SK-N-SH (cell line): Measurements from ENCODE around the gene GOLGA8B. TPM values are rescaled to one million over a fixed set of nuclear protein-coding genes. Genes with fewer than 3 reads are reported as not detected.
"Not testable (repeated sequence)": the region's sequence is repeated elsewhere in the genome, so short reads cannot be mapped to it uniquely, and the experiment has no call there.

ENCODE experiments used
- CTCF ChIA-PET: fragments of 300-600, 350-600 bp; formaldehyde crosslinking; extraction: SDS; loops from one replicate; lab custom pipeline; 2021; lab: Yijun Ruan, JAX
- POLR2A ChIA-PET: fragments of 350-600 bp; sonication (Branson Sonifier 250); formaldehyde crosslinking; extraction: SDS; loops from one replicate; lab custom pipeline; 2020; ENCODE audit warnings: antibody characterized with exemption, inconsistent platforms; lab: Yijun Ruan, JAX
- DNase-seq: peaks from one replicate; pipeline ENCODE4 v3.0.0; 2012
- H2AFZ ChIP-seq: fragments of 200-600 bp; sonication (generic); 2 replicates; pipeline ENCODE4 v1.8.1; 2016; ENCODE audit warnings: antibody characterized with exemption, mild to moderate bottlenecking, low read depth
- H3F3A ChIP-seq: fragments of 200-600 bp; sonication (generic); replicated peaks from 2 replicates; pipeline ENCODE3; 2016; ENCODE audit warnings: antibody characterized with exemption, mild to moderate bottlenecking; ENCODE audit not compliant: insufficient read depth
- H3K27ac ChIP-seq, 2 experiments: fragments of 200-500 bp in 1 of 2; fragments of 200-600 bp in 1 of 2; sonication (Bioruptor generic) in 1 of 2; sonication (generic), shearing (Covaris generic) in 1 of 2; 2 replicates each; pipeline versions ENCODE4 v1.5.1 to v1.6.1; 2014 to 2016; ENCODE audit warnings: low read depth in 2 of 2, inconsistent platforms in 1 of 2, low read length in 1 of 2, mild to moderate bottlenecking in 1 of 2, mixed read lengths in 1 of 2
- H3K27me3 ChIP-seq: fragments of 200-600 bp; sonication (generic), shearing (Covaris generic); 2 replicates; pipeline ENCODE4 v1.6.1; 2016; ENCODE audit warnings: mixed run types; ENCODE audit not compliant: insufficient read depth
- H3K36me3 ChIP-seq, 2 experiments: fragments of 200-500 bp in 1 of 2; fragments of 200-600 bp in 1 of 2; sonication (Bioruptor generic) in 1 of 2; sonication (generic) in 1 of 2; replicated peaks in 1 of 2; 2 replicates each; pipeline versions ENCODE3 to v1.5.1; 2014 to 2016; ENCODE audit warnings: low read length in 1 of 2, mild to moderate bottlenecking in 1 of 2; ENCODE audit not compliant: insufficient read depth in 2 of 2, control insufficient read depth in 1 of 2
- H3K4me1 ChIP-seq, 2 experiments: fragments of 200-500 bp in 1 of 2; fragments of 200-600 bp in 1 of 2; sonication (Bioruptor generic) in 1 of 2; sonication (generic), shearing (Covaris generic) in 1 of 2; 2 replicates each; pipeline versions ENCODE4 v1.5.1 to v1.6.1; 2014 to 2016; ENCODE audit warnings: low read depth in 1 of 2, low read length in 1 of 2, mixed run types in 1 of 2; ENCODE audit not compliant: insufficient read depth in 2 of 2, control insufficient read depth in 1 of 2
- H3K4me2 ChIP-seq: fragments of 200-600 bp; sonication (generic), shearing (Covaris generic); 2 replicates; pipeline ENCODE4 v1.6.1; 2017; ENCODE audit warnings: mixed run types
- H3K4me3 ChIP-seq, 2 experiments: fragments of 200-500 bp in 1 of 2; fragments of 200-600 bp in 1 of 2; sonication (Bioruptor generic) in 1 of 2; sonication (generic), shearing (Covaris generic) in 1 of 2; 2 replicates each; pipeline versions ENCODE4 v1.5.1 to v1.8.1; 2014 to 2016; ENCODE audit warnings: low read depth in 2 of 2, inconsistent platforms in 1 of 2, low read length in 1 of 2, mild to moderate bottlenecking in 1 of 2, mixed read lengths in 1 of 2, moderate library complexity in 1 of 2
- H3K79me2 ChIP-seq: fragments of 200-600 bp; sonication (generic); 2 replicates; pipeline ENCODE4 v1.8.1; 2017; ENCODE audit warnings: mild to moderate bottlenecking; ENCODE audit not compliant: insufficient read depth
- H3K9ac ChIP-seq: fragments of 200-600 bp; sonication (generic); 2 replicates; pipeline ENCODE4 v1.6.1; 2017; ENCODE audit warnings: mixed run types
- H3K9me2 ChIP-seq: fragments of 200-600 bp; sonication (generic); 2 replicates; pipeline ENCODE4 v1.6.1; 2017; ENCODE audit warnings: mixed run types
- H3K9me3 ChIP-seq: fragments of 200-600 bp; sonication (generic); 2 replicates; pipeline ENCODE4 v1.6.1; 2017; ENCODE audit warnings: mixed run types, mild to moderate bottlenecking, moderate library complexity
- H4K20me1 ChIP-seq: fragments of 200-600 bp; sonication (generic); 2 replicates; pipeline ENCODE4 v1.6.1; 2017; ENCODE audit warnings: mild to moderate bottlenecking, mixed run types; ENCODE audit not compliant: insufficient read depth
- WGBS: methylation state at CpG from one replicate; pipeline ENCODE4 v1.1.6; 2017; ENCODE audit warnings: low lambda C conversion rate; 5-methylcytosine and 5-hydroxymethylcytosine counted together
- polyA plus RNA-seq, 3 experiments: library from polyadenylated mRNA; depleted of rRNA; stranded (reverse); fragments of >200 nt; gene quantifications; 2 replicates each; pipeline ENCODE4 v1.2.3, GENCODE V29; 2012

GOLGA8B gene
- polyA plus RNA-seq, 1 of the 3 experiments (the other 2 are of a cell fraction): 96.6 TPM

DNA sequence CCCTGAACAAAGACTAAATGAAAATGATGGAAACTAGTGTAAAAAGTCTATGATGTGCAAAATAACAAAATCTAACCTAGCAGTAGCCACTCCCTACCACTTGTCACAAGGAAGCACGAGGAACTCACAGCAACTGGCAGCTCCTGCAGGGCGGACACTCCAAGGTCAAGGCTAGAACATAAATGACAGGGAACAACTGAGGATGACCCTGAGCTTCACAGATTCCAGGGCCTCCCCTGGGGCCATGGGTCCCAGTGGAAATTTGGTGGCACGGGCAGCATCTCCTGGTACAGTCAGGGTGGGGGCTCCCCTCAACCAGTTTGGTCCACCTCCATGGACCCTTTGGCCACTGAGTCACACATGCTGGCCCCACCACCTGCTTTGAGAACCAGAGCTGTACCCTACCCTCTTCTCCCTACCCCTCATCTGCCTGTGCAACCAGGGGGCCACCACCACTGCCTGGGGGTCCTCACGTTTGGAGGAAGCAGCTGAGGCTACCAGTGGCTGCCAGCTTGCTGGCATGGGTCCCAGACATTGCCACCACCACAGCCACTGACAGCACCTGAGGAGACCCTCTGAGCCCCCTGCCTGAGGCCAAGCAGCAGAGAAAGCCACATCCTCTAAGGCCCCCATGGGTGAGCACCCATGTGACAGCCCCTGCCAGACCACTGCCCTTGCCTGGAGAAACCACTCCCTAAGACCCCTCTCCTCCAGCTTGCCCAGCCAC is 13.6 kb downstream of the GOLGA8B start:
- H3K9ac ChIP-seq, CTCF ChIA-PET, H3K9me2 ChIP-seq, POLR2A ChIA-PET, H3K4me3 ChIP-seq, DNase-seq, H3F3A ChIP-seq, H3K27me3 ChIP-seq, H3K9me3 ChIP-seq, H2AFZ ChIP-seq, H3K4me2 ChIP-seq, H3K79me2 ChIP-seq, H3K27ac ChIP-seq, H3K4me1 ChIP-seq, H4K20me1 ChIP-seq, H3K36me3 ChIP-seq: not testable (repeated sequence)
- WGBS: 60% methylated on average over 1 of the region's 4 CpGs

DNA sequence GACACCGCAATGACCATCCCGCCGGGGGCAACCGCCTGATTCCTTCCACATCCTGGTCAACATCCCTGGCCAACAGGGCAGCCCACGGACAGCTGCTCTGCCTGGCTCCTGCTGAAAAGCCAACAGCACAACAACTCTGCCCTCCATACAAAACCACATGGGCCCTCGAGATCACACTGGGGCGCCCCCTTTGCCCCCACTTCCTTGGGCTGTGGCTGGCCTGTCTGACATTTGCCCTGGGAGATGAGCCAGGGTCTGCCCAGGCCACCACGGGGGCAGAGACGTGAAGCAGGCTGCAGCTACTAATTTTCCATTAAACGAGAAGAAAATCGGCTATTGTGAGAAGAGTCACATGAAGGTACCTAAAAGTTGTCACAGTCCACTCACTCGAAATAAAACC is 16.3 kb downstream of the GOLGA8B start:
- H3K4me1 ChIP-seq, H3F3A ChIP-seq, H3K9me3 ChIP-seq, CTCF ChIA-PET, H3K36me3 ChIP-seq, H2AFZ ChIP-seq, H3K9me2 ChIP-seq, POLR2A ChIA-PET, H3K79me2 ChIP-seq, H3K4me2 ChIP-seq, H3K27ac ChIP-seq, H3K27me3 ChIP-seq, H4K20me1 ChIP-seq, DNase-seq, H3K9ac ChIP-seq, H3K4me3 ChIP-seq: not testable (repeated sequence)
- 87% methylated on average over 6 of the region's 12 CpGs for WGBS

- H3K9ac ChIP-seq, H3K4me2 ChIP-seq, H3K79me2 ChIP-seq, H3K9me3 ChIP-seq, POLR2A ChIA-PET, H3K4me3 ChIP-seq, H2AFZ ChIP-seq, H3K27me3 ChIP-seq, H3K36me3 ChIP-seq, H3K9me2 ChIP-seq, H3F3A ChIP-seq, H4K20me1 ChIP-seq, H3K27ac ChIP-seq, CTCF ChIA-PET, H3K4me1 ChIP-seq, DNase-seq: not testable (repeated sequence)
- WGBS: 85% methylated on average over 5 of the region's 5 CpGs
Observed at GRCh38 chr15:34564711-34565110, 18.7 kb downstream of the GOLGA8B start.

GRCh38 chr15:34560814-34561213 is 22.6 kb downstream of the GOLGA8B start:
- H3K36me3 ChIP-seq, H3K27ac ChIP-seq, H3K79me2 ChIP-seq, CTCF ChIA-PET, H3K9me2 ChIP-seq, H3K9ac ChIP-seq, H3K27me3 ChIP-seq, H4K20me1 ChIP-seq, H3K9me3 ChIP-seq, H3F3A ChIP-seq, H3K4me2 ChIP-seq, H3K4me1 ChIP-seq, DNase-seq, H3K4me3 ChIP-seq, POLR2A ChIA-PET, H2AFZ ChIP-seq: not testable (repeated sequence)
- 74% methylated on average over 3 of the region's 6 CpGs for WGBS

DNA sequence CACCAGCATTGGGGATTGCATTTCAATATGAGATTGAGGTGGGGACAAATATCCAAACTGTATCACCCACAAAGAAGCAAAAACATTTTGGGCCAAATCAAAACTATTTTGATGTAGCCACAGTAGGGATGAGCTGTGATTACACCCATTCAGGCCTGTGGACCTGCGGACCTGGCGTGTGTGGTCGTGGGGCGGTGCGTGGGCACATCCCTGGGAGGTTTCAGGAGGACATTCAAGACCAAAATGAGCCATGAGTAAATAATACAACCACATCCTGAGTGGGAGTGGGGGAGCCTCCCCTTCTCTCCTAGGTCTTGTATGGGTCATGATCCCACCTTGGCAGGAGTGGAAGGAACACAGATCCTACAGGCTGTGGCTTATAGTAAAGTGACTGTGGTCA is 23.7 kb downstream of the GOLGA8B start:
- H3K4me3 ChIP-seq, H3F3A ChIP-seq, H3K9ac ChIP-seq, H3K27me3 ChIP-seq, H3K79me2 ChIP-seq, H3K9me3 ChIP-seq, H3K27ac ChIP-seq, H3K4me2 ChIP-seq, H3K4me1 ChIP-seq, DNase-seq, H4K20me1 ChIP-seq, POLR2A ChIA-PET, H3K9me2 ChIP-seq, H2AFZ ChIP-seq, H3K36me3 ChIP-seq, CTCF ChIA-PET: not testable (repeated sequence)
- 97% methylated on average over 5 of the region's 5 CpGs for WGBS

DNA sequence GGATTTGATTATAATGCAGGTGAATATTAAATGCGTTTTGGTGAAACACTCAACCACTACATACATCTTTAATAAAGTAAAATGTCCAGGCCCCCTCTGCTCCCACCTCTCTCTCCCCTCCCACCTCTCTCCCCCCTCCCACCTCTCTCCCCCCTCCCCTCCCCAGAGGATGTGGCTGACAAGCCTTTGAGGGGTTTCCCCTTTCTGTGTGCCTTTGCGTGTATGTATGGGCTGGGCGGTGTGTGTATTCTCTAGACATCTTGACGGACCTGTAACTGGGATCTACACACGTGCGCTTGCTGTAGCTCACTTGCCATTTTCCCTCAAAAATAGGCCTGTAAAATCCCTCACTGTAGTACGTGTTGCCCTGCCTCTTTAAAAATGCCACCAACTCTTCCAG is 28.3 kb downstream of the GOLGA8B start:
- H3K79me2 ChIP-seq, H3F3A ChIP-seq, DNase-seq, CTCF ChIA-PET, H3K27me3 ChIP-seq, H3K9me3 ChIP-seq, H2AFZ ChIP-seq, H3K27ac ChIP-seq, H3K4me1 ChIP-seq, H4K20me1 ChIP-seq, H3K9ac ChIP-seq, POLR2A ChIA-PET, H3K4me3 ChIP-seq, H3K36me3 ChIP-seq, H3K4me2 ChIP-seq, H3K9me2 ChIP-seq: not testable (repeated sequence)
- WGBS: 100% methylated on average over 1 of the region's 7 CpGs
